AG04449 (cell line): ENCODE measurements around the gene SAYSD1.

Experiments
- CTCF ChIA-PET: fragments of 350-600 bp; formaldehyde crosslinking; extraction: SDS; loops from one replicate; lab custom pipeline; 2021; ENCODE audit warnings: antibody characterized with exemption; lab: Yijun Ruan, JAX
- POLR2A ChIA-PET: fragments of 400-600, 350-600 bp; formaldehyde crosslinking; extraction: SDS; loops from one replicate; lab custom pipeline; 2020; ENCODE audit warnings: antibody characterized with exemption, inconsistent platforms; lab: Yijun Ruan, JAX
- DNase-seq: peaks from one replicate; pipeline ENCODE4 v3.0.0-alpha.2; 2010; ENCODE audit warnings: low read depth, low spot score
- H3K4me3 ChIP-seq: 2 replicates; pipeline ENCODE4 v1.5.1; 2011; ENCODE audit warnings: low read depth, mild to moderate bottlenecking, control low read depth, low read length
- CTCF ChIP-seq: IDR thresholded peaks from one replicate; pipeline ENCODE4 v1.5.1; 2011; ENCODE audit warnings: mild to moderate bottlenecking, moderate library complexity, low read length, control low read depth, inconsistent platforms; ENCODE audit not compliant: insufficient read depth; ENCODE audit errors: missing control alignments

Gene SAYSD1

GRCh38 chr6:39058471-39059147 lies 56.4 kb downstream of the SAYSD1 start:
- DNase-seq = no peak
- ChIA-PET CTCF (no interaction called here), POLR2A (no interaction called here)
- TF ChIP-seq CTCF = no peak
- H3K4me3 ChIP-seq = no peak overlapping the region

DNA sequence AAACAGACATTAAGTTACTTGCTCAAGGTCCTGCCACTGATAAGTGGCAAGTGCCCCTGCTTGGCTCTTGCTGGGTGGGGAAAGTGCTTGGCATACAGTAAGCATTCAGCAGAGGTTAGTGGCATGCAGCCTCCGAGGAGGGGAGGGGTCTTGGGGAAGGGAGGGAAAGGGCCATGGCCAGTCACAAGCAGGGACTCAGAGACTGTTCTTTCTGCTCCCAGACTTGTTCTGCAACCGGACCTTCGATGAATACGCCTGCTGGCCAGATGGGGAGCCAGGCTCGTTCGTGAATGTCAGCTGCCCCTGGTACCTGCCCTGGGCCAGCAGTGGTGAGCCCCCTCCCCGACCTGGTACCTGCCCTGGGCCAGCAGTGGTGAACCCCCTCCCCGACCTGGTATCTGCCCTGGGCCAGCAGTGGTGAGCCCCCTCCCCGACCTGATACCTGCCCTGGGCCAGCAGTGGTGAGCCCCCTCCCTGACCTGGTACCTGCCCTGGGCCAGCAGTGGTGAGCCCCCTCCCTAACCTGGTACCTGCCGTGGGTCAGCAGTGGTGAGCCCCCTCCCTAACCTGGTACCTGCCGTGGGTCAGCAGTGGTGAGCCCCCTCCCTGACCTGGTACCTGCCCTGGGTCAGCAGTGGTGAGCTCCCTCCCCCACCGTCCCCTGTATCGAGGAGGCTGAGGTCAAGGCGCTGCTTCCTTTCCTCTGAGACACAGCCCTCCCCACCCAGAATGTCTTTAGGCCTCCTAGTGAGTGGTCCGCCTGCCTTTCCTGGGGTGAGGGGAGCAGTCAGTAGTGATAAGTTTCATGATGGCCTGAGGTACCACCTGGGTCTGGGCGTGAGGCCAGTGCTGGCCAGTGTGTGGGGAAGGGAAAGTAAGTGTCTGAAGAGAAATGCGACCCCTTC lies 57.5 kb downstream of the SAYSD1 start:
- CTCF ChIA-PET = no interaction called here
- POLR2A ChIA-PET = no interaction called here
- DNase-seq = no peak
- no peak overlapping the region for H3K4me3 ChIP-seq
- TF ChIP-seq CTCF = no peak

GRCh38 chr6:39056681-39057080 lies 58.3 kb downstream of the SAYSD1 start:
- DNase-seq = no peak
- no peak for TF ChIP-seq CTCF
- ChIA-PET POLR2A (no interaction called here), CTCF (no interaction called here)
- no peak overlapping the region for H3K4me3 ChIP-seq

DNA sequence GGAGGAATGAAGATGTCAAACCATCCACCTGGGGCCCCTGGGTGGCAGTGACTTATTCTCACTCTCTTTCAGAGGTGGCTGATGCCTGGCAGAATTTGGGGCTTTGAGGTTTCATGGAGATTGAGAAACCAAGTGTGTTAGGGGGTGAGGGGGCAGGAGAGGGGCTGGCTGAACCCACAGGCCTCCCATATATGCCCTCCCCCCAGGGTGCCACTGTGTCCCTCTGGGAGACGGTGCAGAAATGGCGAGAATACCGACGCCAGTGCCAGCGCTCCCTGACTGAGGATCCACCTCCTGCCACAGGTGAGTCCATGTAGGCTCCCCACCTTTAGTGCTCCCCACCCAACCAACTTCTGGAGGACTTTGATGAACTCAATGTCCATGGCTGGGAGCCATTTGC lies 58.8 kb downstream of the SAYSD1 start:
- ChIA-PET POLR2A (no interaction called here), CTCF (interaction anchor here (1.3 kb wide), 1 partner anchor 12 kb away, joined by 3 read pairs; no protein-coding TSS in a partner anchor)
- no peak overlapping the region for H3K4me3 ChIP-seq
- DNase-seq = no peak
- no peak for TF ChIP-seq CTCF

DNA sequence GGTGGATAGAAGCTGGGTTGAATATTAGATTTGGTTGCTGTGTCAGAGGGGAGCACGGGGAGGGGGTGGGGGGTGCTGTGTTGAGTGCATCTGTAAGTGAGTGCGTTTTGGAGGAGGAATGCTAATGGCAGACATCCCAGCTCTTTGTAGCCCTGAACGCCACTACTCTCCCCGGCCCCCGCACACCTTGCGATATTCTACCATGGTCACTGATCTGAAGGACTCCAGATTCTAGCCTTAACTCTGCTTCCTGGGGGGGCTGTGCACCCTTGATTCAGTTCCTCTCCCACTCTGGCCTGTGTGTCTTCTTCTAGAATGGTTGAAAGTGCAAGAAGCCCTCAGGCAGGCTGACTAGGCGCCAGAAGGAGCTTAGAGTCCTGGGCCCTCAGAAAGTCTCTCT lies 59.3 kb downstream of the SAYSD1 start:
- POLR2A ChIA-PET = no interaction called here
- no peak overlapping the region for H3K4me3 ChIP-seq
- TF ChIP-seq CTCF = no peak
- DNase-seq = no peak
- CTCF ChIA-PET = interaction anchor here (1.3 kb wide), 2 partner anchors 12 to 249 kb away, joined by 3 read pairs; no protein-coding TSS in a partner anchor

DNA sequence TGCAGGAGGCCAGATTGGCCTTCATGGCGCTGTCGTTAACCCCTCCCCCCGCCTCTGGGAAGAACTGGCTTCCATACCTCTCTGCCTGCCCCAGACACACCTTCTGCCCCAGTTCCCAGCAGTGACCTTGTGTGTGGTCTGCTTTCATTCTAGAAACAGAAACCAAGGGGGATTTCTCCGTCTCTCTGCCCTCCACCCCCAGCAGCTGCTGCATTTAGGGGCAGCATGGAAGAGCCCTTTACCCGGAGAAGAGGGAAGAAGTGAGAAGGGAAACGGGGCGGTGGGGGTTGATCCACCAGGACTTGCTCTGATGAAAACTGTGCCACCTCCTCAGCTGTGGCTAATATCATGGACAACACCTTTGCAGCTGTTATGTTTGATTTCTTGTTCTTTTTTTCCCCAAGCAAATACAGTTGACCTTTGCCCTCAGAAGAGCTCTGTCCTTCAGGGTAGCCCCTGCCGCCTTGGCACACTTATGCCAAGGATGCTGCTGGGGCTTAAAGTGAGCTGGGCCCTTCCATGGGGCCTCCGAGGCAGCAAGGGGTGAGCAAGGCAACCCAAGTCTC lies 60.3 kb downstream of the SAYSD1 start:
- TF ChIP-seq CTCF = no peak
- CTCF ChIA-PET = interaction anchor here (1.3 kb wide), 2 partner anchors 13 to 250 kb away, joined by 3 read pairs; no protein-coding TSS in a partner anchor
- POLR2A ChIA-PET = no interaction called here
- DNase-seq = no peak
- H3K4me3 ChIP-seq = no peak overlapping the region
